Measurements from ENCODE around the gene UFSP2.
A peak's percentile ranks its signal among the peaks of the same experiment; 100 is the strongest.

Gene UFSP2

GRCh38 chr4:185424905-185425646 lies 688 bp downstream of the UFSP2 start:
- DNase-seq, result no peak

DNA sequence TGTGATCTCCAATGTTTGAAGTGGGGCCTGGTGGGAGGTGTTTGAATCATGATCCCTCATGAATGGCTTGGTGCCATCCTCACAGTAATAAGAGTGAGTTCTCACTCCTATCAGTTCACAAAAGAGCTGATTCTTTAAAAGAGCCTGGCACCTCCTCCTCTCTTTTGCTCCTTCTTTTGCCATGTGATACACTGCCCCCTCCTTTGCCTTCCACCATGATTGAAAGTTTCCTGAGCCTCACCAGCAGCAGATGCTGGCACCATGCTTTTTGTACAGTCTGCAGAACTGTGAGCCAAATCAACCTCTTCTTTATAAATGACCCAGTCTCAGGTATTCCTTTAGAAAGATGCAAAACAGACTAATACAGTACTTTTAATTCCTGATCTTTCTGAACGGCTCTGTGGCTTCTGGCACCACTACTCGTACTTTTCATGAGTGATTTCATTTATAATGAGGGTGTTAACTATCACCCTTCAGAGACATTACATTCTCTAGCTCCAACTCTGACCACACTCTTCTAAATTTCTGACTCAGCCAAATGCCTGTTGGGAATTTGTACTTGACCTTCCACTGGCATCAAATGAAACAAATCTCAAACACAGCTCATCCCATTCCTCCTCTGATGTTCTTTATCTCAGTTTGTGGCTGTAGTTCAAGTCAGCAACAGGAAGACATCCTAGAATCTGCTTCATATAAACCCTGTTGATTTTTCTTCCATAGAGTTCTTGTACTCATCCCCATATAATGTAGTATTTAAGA lies 4.2 kb downstream of the UFSP2 start:
- no peak for DNase-seq

DNA sequence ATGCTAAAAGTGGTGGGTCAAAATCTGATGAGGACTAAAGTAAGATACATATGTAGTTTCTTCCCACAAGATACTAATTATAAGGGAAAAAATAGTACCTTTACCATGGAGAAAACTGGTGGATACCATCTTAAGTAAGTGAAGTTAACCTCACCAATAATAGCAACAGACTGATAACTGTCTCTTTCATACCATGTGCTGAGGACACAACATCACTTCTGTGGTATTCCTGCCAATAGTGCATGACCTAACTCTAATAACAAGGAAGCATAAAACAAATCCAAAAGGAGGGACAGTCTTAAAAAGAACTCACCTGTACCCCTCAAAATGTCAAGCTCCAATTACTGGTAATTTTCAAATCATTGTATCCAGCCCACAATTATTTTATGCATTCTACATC lies 8.8 kb downstream of the UFSP2 start:
- DNase-seq, result no peak

GRCh38 chr4:185412412-185412811 lies 13.4 kb downstream of the UFSP2 start:
- no peak for DNase-seq

- no peak for DNase-seq
These were observed 13.9 kb downstream of the UFSP2 start for GRCh38 chr4:185411849-185412248.

DNA sequence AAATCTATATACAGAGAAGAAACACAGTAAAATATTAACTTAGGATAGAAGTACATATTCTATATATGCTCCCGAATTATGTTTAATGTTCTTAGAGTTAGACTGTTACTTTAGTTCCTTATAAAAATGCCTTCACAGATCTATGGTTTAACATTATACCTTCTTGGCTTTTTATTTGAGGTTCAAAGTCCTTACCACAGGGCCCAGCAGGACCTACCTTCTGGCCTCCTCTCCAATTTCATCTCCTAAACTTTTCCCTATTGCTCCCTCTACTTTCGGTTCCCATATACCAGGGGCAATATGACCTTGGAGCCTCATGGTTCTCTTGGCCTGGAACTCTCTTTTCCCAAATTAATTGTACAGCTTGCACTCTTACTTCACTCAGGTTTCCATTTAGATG lies 17.3 kb downstream of the UFSP2 start:
- no peak for DNase-seq

- DNase-seq, result no peak
These were observed 20.3 kb downstream of the UFSP2 start for GRCh38 chr4:185405296-185405999.

- DNase-seq, result no peak
These were observed 21.7 kb downstream of the UFSP2 start for GRCh38 chr4:185404031-185404430.

GRCh38 chr4:185399466-185399865 lies 26.3 kb downstream of the UFSP2 start:
- DNase-seq, result no peak

DNA sequence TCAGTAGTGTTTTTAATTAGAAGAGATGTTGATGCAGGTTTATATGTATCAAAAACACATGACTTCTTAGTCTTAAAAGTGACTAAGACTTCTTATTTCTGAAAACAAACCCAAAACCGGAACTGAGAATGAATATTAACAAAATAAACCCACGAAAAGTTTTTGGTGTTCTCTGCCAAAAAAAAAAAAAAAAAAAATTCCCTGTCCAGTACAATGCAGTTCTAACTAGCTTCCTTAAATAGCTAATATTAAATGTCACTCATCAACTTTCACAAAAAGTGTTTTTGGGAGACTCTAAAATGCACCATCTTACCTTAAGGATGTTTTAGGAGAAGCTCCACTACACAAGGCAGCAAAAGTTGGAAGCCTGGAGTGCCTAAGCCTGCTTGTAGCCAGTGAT lies 27.1 kb downstream of the UFSP2 start:
- DNase-seq, result no peak

- no peak for DNase-seq
These were observed 28.9 kb downstream of the UFSP2 start, which contains the start of gene ANKRD37 for GRCh38 chr4:185396724-185397385. Gene ANKRD37 (plus strand): TSS chr4:185396841. CDS start chr4:185396924, 83 bp downstream.

DNA sequence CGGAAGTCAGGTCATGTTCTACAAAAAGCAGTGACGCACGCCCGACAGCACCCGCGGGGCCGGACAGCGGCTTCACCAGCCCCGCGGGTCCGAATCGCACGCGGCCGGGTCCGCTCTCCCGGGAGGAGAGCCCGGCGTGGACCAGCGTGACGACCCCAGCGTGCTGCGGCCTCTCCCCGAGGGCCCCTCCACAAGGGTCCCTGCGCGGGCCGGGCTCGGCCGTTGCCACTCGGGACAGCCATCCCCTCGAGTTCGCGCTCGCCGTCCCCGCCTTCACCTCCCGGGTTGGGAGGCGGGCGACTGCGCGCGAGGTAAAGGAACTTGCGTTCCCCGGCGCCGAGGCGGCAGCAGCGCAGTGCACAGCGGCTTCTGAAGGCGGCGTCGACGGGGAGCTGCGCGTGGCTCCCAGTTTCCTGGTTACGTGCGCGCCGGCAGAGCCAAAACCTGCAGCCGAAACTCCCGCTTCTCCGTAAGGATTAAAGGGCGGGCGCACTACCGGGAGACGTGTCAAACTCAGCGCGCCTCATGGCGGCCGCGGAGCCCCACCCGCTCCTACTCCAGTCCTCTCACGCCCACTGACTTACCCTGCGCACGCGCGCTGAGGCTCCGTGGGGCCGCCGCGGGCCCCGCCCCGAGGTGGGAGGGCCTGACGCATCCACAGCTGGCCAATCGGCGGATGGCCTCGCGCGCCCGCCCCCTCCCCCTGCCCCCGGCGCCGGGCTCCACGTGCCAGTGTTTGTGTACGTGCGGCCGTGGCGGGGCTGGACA lies 29.6 kb downstream of the UFSP2 start:
- DNase-seq, result peak; percentile 89

DNA sequence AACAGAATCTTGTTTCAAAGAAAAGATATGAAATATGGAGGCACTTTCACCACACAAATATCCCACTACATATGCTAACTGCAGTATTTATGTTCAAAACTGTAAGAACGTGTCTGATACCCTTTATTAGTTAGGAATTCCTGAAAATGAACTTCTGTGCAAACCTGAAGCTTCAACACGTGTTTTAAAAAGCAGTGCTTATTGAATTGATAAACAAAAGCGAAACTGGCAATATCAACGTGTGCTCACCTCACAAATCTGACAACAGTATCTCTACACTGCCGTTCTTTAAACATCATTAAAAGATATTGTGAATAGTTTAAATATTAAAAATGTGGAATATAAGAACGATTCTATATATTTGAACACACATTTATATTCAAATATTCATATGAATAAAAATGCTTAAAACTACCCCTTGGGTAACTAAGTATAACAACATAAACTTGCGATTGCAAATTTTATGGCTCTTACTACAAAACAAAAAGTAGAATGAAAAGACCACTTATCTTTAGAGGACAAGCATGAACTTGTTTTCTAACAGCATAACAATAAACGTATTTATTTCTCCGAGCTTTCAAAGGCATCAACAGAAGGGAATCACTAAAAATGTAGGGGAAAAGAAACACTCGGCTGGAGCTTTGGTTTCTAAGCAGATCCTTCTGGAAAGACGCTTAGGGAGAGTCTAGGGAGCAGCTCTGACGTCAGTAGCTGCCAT lies 30.4 kb downstream of the UFSP2 start, which contains the start of gene LRP2BP:
Gene LRP2BP (minus strand): TSS at position 687 of the 718 bp plus-strand sequence. CDS start 17,738 bp downstream, outside the sequence.
- DNase-seq, result no peak

GRCh38 chr4:185394568-185395237 lies 31.1 kb downstream of the UFSP2 start:
- no peak for DNase-seq

GRCh38 chr4:185392156-185392555 lies 33.6 kb downstream of the UFSP2 start:
- DNase-seq, result no peak

DNA sequence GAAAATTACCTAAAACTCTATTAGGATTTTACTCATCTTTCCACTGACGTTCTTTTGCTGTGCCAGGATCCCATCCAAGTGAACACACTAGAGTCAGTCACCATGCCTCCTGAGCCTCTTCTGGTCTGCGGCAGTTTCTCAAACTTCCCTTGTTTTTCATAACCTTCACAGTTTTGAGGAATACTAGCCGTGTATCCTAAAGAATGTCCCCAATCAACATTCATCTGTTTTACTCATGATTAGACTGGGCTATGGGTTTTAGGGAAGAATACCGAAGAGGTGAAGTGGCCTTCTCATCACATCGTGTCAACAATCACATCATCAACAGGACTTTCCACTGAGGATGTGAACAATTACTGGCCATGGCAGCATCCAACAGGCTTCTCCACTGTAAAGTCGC lies 34.8 kb downstream of the UFSP2 start:
- no peak for DNase-seq

DNA sequence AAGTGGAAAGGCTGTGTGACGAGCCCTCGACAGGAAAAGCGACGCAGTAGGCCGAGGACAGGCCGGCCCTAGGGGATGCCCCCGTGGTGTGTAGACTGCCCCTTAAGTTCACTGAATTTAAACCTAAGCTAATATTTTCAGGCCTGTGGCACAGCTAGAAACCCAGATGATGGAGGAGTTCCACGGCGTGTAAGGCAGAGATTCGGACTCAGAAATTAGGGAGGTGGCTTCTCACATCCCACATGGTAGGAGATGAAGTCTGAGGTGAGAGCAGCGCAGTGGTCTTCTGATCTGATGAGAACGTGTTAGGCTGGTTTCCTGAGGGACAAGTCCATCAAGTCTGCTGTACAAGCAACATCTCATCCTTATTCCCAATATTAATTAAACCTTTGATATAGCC lies 37.8 kb downstream of the UFSP2 start:
- no peak for DNase-seq

DNA sequence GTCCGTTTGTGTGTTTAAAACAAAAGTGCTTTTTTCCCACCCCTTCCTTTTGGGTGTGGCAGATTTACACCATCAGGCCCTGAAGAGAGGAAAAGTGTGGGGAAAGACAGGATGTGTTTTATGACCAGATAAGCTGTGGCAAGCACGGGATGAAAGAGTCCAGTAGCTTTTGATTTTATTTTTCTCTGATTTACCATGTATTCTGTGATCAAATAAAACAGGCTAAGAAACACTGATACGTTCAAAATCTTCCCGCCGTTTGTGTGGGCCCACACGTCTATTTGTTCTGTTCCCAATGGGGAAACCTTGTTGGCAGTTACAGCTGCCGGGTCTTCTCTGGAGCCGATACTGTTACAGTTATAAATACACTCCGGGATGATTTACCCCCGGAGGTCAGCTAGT lies 40.8 kb downstream of the UFSP2 start:
- DNase-seq, result no peak

DNA sequence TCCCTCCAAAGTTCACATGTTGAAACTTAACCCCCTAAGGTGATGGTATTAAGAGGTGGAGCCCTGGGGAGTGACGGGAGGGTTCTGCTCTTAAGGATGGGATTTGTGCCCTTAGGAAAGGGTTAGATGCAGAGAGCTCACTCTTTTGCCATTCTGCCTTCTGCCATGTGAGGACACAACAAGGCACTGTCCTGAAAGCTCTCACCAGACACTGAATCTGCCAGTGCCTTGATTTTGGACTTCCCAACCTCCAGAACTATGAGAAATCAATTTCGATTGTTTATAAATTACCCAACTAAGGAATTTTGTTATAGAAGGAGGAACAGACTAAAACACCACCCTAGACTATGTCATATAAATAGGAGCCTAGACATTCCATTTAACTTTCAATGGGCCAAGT lies 41.7 kb downstream of the UFSP2 start:
- DNase-seq, result no peak

DNA sequence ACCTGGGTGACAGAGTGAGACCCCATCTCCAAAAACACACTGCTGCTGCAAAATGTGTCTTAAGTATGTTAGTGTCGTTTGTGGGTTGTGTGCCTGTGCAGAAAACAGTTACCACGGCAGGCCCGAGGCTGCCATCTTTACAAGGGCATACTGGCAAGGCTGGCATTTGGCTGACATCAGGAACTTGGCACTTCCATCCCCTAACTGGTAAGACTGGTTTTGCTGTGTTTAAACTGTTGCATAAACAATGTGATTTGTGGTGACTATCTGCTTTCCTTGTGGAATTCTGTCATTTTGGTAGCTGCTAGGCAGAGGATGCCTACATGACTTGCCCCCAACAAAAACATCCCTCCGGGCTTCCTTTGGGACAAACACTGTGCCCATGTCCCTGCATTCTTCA lies 42.3 kb downstream of the UFSP2 start:
- DNase-seq, result no peak

DNA sequence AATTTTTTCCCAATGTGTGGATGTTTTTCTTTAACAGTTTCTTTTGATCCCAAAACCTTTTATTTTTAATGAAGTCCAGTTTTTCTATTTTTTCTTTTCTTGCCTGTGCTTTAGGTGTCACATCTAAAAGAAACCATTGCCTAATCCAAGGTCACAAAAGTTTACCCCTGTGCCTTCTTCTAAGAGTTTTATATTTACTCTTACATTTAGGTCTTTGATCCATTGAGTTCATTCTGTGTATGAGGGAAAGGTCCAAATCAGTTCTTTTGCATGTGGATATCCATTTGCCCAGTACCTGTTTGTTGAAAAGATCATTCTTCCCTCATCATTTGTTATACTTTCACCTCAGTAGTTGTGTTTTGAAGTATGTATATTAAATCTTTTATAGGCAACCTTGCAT lies 43.0 kb downstream of the UFSP2 start:
- DNase-seq, result no peak

Data from effector CD4-positive, alpha-beta T cell (primary cell).